ENCODE results near the gene APLP1. TPM values are rescaled to one million over a fixed set of nuclear protein-coding genes. Genes with fewer than 3 reads are reported as not detected.

APLP1 gene
- total RNA-seq, 1 donor from 2014 or later: 1.5 TPM

- peaks cover 27% of the 10 kb centered on the region for H3K4me1 ChIP-seq
- no peaks in the 10 kb centered on the region for H3K36me3 ChIP-seq
- DNase-seq (ENCODE audit: extremely low spot score in 2 of 2): no peak
- H3K9me3 ChIP-seq: no peaks in the 10 kb centered on the region
- H3K4me3 ChIP-seq: no peak overlapping the region
- TF ChIP-seq POLR2AphosphoS5 (IDR thresholded peaks at IDR 0.05; ENCODE audit: insufficient read depth in 1 of 2, low read depth in 1 of 2): no peak
- TF ChIP-seq CTCF (IDR thresholded peaks at IDR 0.05): no peak
- no peak for TF ChIP-seq POLR2A (IDR thresholded peaks at IDR 0.05)
- H3K27me3 ChIP-seq: no peaks in the 10 kb centered on the region
- H3K27ac ChIP-seq: no peak overlapping the region
- intact Hi-C loops (cut with DNase I): no loop called here
Observed at GRCh38 chr19:35904311-35905068, 36.1 kb downstream of the APLP1 start.

GRCh38 chr19:35905178-35905727, 36.9 kb downstream of the APLP1 start:
- intact Hi-C loops (cut with DNase I): no loop called here

GRCh38 chr19:35907377-35907745, 39.0 kb downstream of the APLP1 start:
- H3K4me3 ChIP-seq: peak overlapping the region in 1 of 2 donors; percentile 16
- no peak for DNase-seq (ENCODE audit: extremely low spot score in 2 of 2)
- peak overlapping the region; percentile 20 for H3K27ac ChIP-seq
- no peaks in the 10 kb centered on the region for H3K9me3 ChIP-seq
- no peaks in the 10 kb centered on the region for H3K27me3 ChIP-seq
- no peak for TF ChIP-seq POLR2AphosphoS5 (IDR thresholded peaks at IDR 0.05; ENCODE audit: insufficient read depth in 1 of 2, low read depth in 1 of 2)
- no peak for TF ChIP-seq POLR2A (IDR thresholded peaks at IDR 0.05)
- no peak for TF ChIP-seq CTCF (IDR thresholded peaks at IDR 0.05)
- H3K4me1 ChIP-seq: peaks cover 9% of the 10 kb centered on the region
- H3K36me3 ChIP-seq: no peaks in the 10 kb centered on the region
- intact Hi-C loops (cut with DNase I): no loop called here

More at GRCh38 chr19:35905178-35905727, 36.9 kb downstream of the APLP1 start:
- Histone ChIP-seq H3K27me3 (no peaks in the 10 kb centered on the region), H3K9me3 (no peaks in the 10 kb centered on the region), H3K4me3 (no peak overlapping the region), H3K36me3 (no peaks in the 10 kb centered on the region), H3K4me1 (peaks cover 24% of the 10 kb centered on the region), H3K27ac (no peak overlapping the region)
- TF ChIP-seq POLR2AphosphoS5 (IDR thresholded peaks at IDR 0.05; ENCODE audit: insufficient read depth in 1 of 2, low read depth in 1 of 2): no peak
- TF ChIP-seq POLR2A (IDR thresholded peaks at IDR 0.05): no peak
- TF ChIP-seq CTCF (IDR thresholded peaks at IDR 0.05): no peak
- DNase-seq (ENCODE audit: extremely low spot score in 2 of 2): no peak

GRCh38 chr19:35908010-35908441, 39.7 kb downstream of the APLP1 start, which contains the start of gene TYROBP:
Gene TYROBP (minus strand): TSS chr19:35908295. CDS start chr19:35908228, 67 bp downstream.
- peak within 1 kb of the TSS in 1 of 2 donors; percentile 16 for H3K4me3 ChIP-seq
- TF ChIP-seq CTCF (IDR thresholded peaks at IDR 0.05): no peak
- H3K36me3 ChIP-seq: no peaks in the 10 kb centered on the region
- intact Hi-C loops (cut with DNase I): no loop called here
- no peaks in the 10 kb centered on the region for H3K27me3 ChIP-seq
- H3K27ac ChIP-seq: peak within 1 kb of the TSS; percentile 20
- DNase-seq (ENCODE audit: extremely low spot score in 2 of 2): no peak
- no peaks in the 10 kb centered on the region for H3K9me3 ChIP-seq
- H3K4me1 ChIP-seq: peaks cover 9% of the 10 kb centered on the region
